22Rv1 (cell line): ENCODE measurements around the gene SLC6A6.

ENCODE experiments used
- CTCF ChIP-seq: fragments of 450-650 bp; IDR thresholded peaks from 2 replicates; pipeline ENCODE4 v1.5.1; 2017; ENCODE audit warnings: mild to moderate bottlenecking
- ZFX ChIP-seq: fragments of 450-650 bp; IDR thresholded peaks from 2 replicates; pipeline ENCODE4 v1.6.1; 2017; ENCODE audit warnings: antibody characterized with exemption, borderline replicate concordance

DNA sequence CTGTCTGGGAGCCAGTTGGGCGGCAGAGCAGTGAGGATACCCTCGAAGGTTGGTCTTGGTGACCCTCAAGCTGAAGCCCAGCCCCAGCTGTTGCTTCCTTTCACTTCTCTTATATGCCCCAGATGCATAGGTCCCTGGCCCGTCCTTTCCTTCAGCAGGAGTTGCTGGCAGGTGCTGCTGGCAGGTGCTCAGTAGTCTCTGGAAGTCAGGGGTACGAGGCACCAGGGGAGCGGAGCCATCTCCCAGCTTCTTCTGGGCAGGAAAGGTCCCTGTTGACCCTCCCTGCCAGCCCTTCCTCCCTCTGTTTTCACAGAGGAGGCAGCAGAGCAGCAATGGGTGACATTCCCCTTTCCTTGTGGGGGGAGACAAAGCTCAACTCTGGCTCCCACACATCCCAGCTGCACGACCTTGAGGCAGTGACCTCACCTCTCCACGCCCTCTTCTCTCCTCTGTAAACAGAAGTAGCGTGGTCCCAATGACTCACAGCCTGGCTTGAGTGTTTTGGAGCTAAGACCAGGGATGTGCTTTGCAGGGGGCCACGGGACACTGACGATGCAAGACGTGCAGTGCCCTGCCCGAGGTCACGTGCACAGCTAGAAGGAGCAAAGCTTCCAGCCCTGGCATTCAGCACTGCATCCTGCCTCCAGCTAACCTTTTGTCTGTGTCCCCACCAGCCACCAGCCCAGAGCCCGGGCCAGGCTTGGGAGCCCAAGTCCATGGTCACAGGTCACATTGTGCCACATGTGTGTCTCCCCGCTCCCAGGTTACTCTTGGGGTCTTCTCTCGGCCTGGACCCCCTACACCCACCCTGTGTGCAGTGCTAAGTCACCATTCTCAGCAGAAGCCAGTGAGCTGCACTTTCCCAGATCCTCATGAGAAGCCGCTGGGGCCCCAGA, 49.7 kb downstream of the SLC6A6 start:
- TF ChIP-seq ZFX = no peak
- TF ChIP-seq CTCF = no peak
